K562 (cell line): ENCODE measurements around the gene TUBB4B. TPM values are rescaled to one million over a fixed set of nuclear protein-coding genes. Genes with fewer than 3 reads are reported as not detected.

Experiments
- ERF ChIP-seq: fragments of 450-650 bp; formaldehyde crosslinking; IDR thresholded peaks from 2 replicates; pipeline ENCODE4 v1.4.0; 2020; ENCODE audit warnings: mild to moderate bottlenecking, mixed read lengths
- ETV1 ChIP-seq: fragments of 450-650 bp; conservative IDR thresholded peaks from 2 replicates; pipeline ENCODE4 v1.6.1; 2016; ENCODE audit warnings: missing genetic modification characterization, control low read depth, low read depth, missing compliant biosample characterization
- EZH2 ChIP-seq: IDR thresholded peaks from 2 replicates; pipeline ENCODE4 v1.6.1; 2012; ENCODE audit warnings: low read depth, mild to moderate bottlenecking, inconsistent platforms, low read length, borderline replicate concordance
- FOXA3 ChIP-seq, 2 experiments: fragments of 450-650 bp in 1 of 2; sonication (generic) in 1 of 2; formaldehyde crosslinking; IDR thresholded peaks in 1 of 2; conservative IDR thresholded peaks in 1 of 2; 2 replicates each; pipeline versions ENCODE4 v1.4.0 to v1.8.0; 2020 to 2022; ENCODE audit warnings: mild to moderate bottlenecking in 2 of 2, missing genetic modification reagents in 1 of 2
- GABPB2 ChIP-seq: fragments of 250-450 bp; sonication (Bioruptor Pico); conservative IDR thresholded peaks from 2 replicates; pipeline ENCODE4 v1.5.1; 2021; ENCODE audit warnings: mild to moderate bottlenecking
- HNRNPLL ChIP-seq: fragments of 200-400 bp; formaldehyde crosslinking; IDR thresholded peaks from 2 replicates; pipeline ENCODE4 v1.6.1; 2017; ENCODE audit warnings: low read length, low read depth, mild to moderate bottlenecking; ENCODE audit not compliant: poor library complexity, severe bottlenecking
- NCOA1 ChIP-seq: fragments of 450-650 bp; IDR thresholded peaks from 2 replicates; pipeline ENCODE4 v1.6.1; 2016; ENCODE audit warnings: low read depth
- NCOA4 ChIP-seq: fragments of 450-650 bp; IDR thresholded peaks from 2 replicates; pipeline ENCODE4 v1.6.1; 2018; ENCODE audit warnings: mild to moderate bottlenecking; ENCODE audit not compliant: partially characterized antibody
- NFIX ChIP-seq: fragments of 250-450 bp; sonication (Bioruptor Pico); IDR thresholded peaks from 2 replicates; pipeline ENCODE4 v1.4.0; 2020; ENCODE audit warnings: low read depth, mild to moderate bottlenecking, moderate library complexity
- NFRKB ChIP-seq: fragments of 450-650 bp; IDR thresholded peaks from 2 replicates; pipeline ENCODE4 v1.6.1; 2016; ENCODE audit warnings: low read depth
- RAD21 ChIP-seq, 2 experiments: fragments of 250-450 bp in 1 of 2; fragments of 450-650 bp in 1 of 2; sonication (Bioruptor Pico) in 1 of 2; formaldehyde crosslinking in 1 of 2; IDR thresholded peaks in 1 of 2; conservative IDR thresholded peaks in 1 of 2; 2 replicates each; pipeline versions ENCODE4 v1.4.0 to v1.8.0; 2020 to 2022; ENCODE audit warnings: mild to moderate bottlenecking in 2 of 2, moderate library complexity in 1 of 2
- RAD51 ChIP-seq: fragments of 450-650 bp; IDR thresholded peaks from 2 replicates; pipeline ENCODE4 v1.7.1; 2016; ENCODE audit warnings: low read depth, mild to moderate bottlenecking, borderline replicate concordance
- RFX7 ChIP-seq: fragments of 250-450 bp; sonication (Bioruptor Pico); IDR thresholded peaks from 2 replicates; pipeline ENCODE4 v1.5.1; 2021; ENCODE audit warnings: mild to moderate bottlenecking
- RUNX1 ChIP-seq: sonication (generic); IDR thresholded peaks from 2 replicates; pipeline ENCODE4 v1.6.1; 2016; ENCODE audit warnings: antibody characterized with exemption, low read depth
- SNRNP70 ChIP-seq: fragments of 200-400 bp; formaldehyde crosslinking; optimal IDR thresholded peaks from 2 replicates; pipeline ENCODE3; 2017; ENCODE audit warnings: low read depth, low read length
- U2AF2 ChIP-seq: fragments of 200-400 bp; formaldehyde crosslinking; optimal IDR thresholded peaks from 2 replicates; pipeline ENCODE3; 2017; ENCODE audit warnings: low read depth, mild to moderate bottlenecking, low read length
- XRCC3 ChIP-seq: fragments of 450-650 bp; IDR thresholded peaks from 2 replicates; pipeline ENCODE4 v1.6.1; 2017; ENCODE audit warnings: mild to moderate bottlenecking, moderate library complexity
- ZNF165 ChIP-seq: fragments of 250-450 bp; sonication (Bioruptor Pico); IDR thresholded peaks from 2 replicates; pipeline ENCODE4 v1.4.0; 2020; ENCODE audit warnings: borderline replicate concordance
- ZNF197 ChIP-seq: fragments of 200-800 bp; sonication (Bioruptor generic); IDR thresholded peaks from 2 replicates; pipeline ENCODE4 v1.6.1; 2016; ENCODE audit warnings: low read depth, missing genetic modification characterization, missing compliant biosample characterization
- ZNF274 ChIP-seq: IDR thresholded peaks from 2 replicates; pipeline ENCODE4 v1.6.1; 2011; ENCODE audit warnings: low read depth, mild to moderate bottlenecking, low read length, moderate library complexity, borderline replicate concordance
- ZNF584 ChIP-seq: fragments of 200-800 bp; sonication (Bioruptor generic); IDR thresholded peaks from 2 replicates; pipeline ENCODE4 v1.6.1; 2016; ENCODE audit warnings: low read depth, mild to moderate bottlenecking, missing genetic modification characterization, missing compliant biosample characterization
- ZNF586 ChIP-seq: fragments of 450-650 bp; formaldehyde crosslinking; conservative IDR thresholded peaks from 2 replicates; pipeline ENCODE4 v1.4.0; 2020; ENCODE audit warnings: mild to moderate bottlenecking, moderate library complexity
- ZNF668 ChIP-seq: fragments of 250-450 bp; sonication (Bioruptor Pico); IDR thresholded peaks from 2 replicates; pipeline ENCODE4 v1.8.0; 2022; ENCODE audit warnings: mild to moderate bottlenecking, inconsistent platforms
- ZNF780A ChIP-seq: fragments of 250-450 bp; sonication (Bioruptor Pico); IDR thresholded peaks from 2 replicates; pipeline ENCODE4 v1.5.0; 2021; ENCODE audit warnings: mild to moderate bottlenecking
- polyA plus RNA-seq, 8 experiments: library from polyadenylated mRNA; depleted of rRNA in 4 of 8; stranded (reverse) in 5 of 8; unstranded in 3 of 8; fragments of >200 nt; fragmentation: Nextera tagmentation in 2 of 8; fragmentation: Illumina TruSeq in 1 of 8; extraction: Ambion mirVana in 2 of 8; extraction: Trizol in 1 of 8; gene quantifications; 2 replicates each; pipeline versions ENCODE4 v1.2.1 to v1.2.3, GENCODE V29; 2011 to 2014; ENCODE audit warnings: inconsistent platforms in 1 of 8, missing spikeins in 1 of 8
- total RNA-seq, 7 experiments: library from RNA; depleted of rRNA in 6 of 7; stranded (reverse); fragments of >200 nt in 6 of 7; fragmentation: Illumina TruSeq in 2 of 7; extraction: Trizol in 2 of 7; gene quantifications; 2 replicates each; pipeline versions ENCODE4 v1.2.1 to v1.2.3, GENCODE V29; 2011 to 2021; ENCODE audit warnings: low replicate concordance in 1 of 7
- TF ChIP-seq, protein P1 (sequence below): fragments of 250-450 bp; sonication (Bioruptor Pico); IDR thresholded peaks from 2 replicates; pipeline ENCODE4 v1.4.0; 2020; ENCODE audit warnings: mild to moderate bottlenecking, moderate library complexity, borderline replicate concordance
- TF ChIP-seq, protein P2 (sequence below): sonication (generic); formaldehyde crosslinking; IDR thresholded peaks from 2 replicates; pipeline ENCODE4 v1.8.0; 2022; ENCODE audit warnings: missing genetic modification reagents, mild to moderate bottlenecking, moderate library complexity, borderline replicate concordance

The TUBB4B gene
- total and polyA plus RNA-seq, 9 of the 15 experiments (the other 6 are each of a cell fraction or from before 2014, with no cell fraction given), result 24.1 to 443 (median 268) TPM

DNA sequence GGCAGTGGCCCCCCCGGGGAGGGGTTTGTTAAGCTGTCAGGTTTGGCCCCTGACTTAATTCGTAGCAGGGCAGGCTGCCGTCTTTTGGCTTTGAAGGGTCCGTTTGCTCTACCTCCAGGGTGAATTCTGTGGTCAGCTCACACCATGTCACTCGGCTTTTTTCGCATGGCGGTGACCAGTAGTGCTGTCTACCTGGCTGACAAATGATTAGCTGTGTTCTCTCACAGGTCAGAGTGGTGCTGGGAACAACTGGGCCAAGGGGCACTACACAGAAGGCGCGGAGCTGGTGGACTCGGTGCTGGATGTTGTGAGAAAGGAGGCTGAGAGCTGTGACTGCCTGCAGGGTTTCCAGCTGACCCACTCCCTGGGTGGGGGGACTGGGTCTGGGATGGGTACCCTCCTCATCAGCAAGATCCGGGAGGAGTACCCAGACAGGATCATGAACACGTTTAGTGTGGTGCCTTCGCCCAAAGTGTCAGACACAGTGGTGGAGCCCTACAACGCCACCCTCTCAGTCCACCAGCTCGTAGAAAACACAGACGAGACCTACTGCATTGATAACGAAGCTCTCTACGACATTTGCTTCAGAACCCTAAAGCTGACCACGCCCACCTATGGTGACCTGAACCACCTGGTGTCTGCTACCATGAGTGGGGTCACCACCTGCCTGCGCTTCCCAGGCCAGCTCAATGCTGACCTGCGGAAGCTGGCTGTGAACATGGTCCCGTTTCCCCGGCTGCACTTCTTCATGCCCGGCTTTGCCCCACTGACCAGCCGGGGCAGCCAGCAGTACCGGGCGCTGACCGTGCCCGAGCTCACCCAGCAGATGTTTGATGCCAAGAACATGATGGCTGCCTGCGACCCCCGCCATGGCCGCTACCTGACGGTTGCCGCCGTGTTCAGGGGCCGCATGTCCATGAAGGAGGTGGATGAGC, 1.4 kb downstream of the TUBB4B start (continued):
- TF ChIP-seq ZNF165 (CRISPR knock-in tag) (no peak), ETV1 (no peak), NCOA1 (no peak), EZH2 (no peak), U2AF2 (no peak), SNRNP70 (no peak), ZNF274 (no peak), GABPB2 (CRISPR knock-in tag) (no peak), RUNX1 (no peak), RFX7 (CRISPR knock-in tag) (no peak), ZNF584 (no peak), XRCC3 (no peak), HNRNPLL (peak; percentile 0), ZNF780A (CRISPR knock-in tag) (no peak), NCOA4 (no peak), NFIX (CRISPR knock-in tag) (no peak), ERF (CRISPR knock-in tag) (no peak), ZNF668 (no peak), ZNF197 (CRISPR knock-in tag) (no peak), NFRKB (no peak), ZNF586 (no peak), RAD21 (CRISPR knock-in tag; conservative IDR thresholded peaks at IDR 0.05 in 1 of 2, IDR thresholded peaks at IDR 0.05 in 1 of 2) (no peak), RAD51 (no peak), FOXA3 (CRISPR knock-in tag; conservative IDR thresholded peaks at IDR 0.05 in 1 of 2, IDR thresholded peaks at IDR 0.05 in 1 of 2) (no peak)
- TF ChIP-seq, protein P1, sequence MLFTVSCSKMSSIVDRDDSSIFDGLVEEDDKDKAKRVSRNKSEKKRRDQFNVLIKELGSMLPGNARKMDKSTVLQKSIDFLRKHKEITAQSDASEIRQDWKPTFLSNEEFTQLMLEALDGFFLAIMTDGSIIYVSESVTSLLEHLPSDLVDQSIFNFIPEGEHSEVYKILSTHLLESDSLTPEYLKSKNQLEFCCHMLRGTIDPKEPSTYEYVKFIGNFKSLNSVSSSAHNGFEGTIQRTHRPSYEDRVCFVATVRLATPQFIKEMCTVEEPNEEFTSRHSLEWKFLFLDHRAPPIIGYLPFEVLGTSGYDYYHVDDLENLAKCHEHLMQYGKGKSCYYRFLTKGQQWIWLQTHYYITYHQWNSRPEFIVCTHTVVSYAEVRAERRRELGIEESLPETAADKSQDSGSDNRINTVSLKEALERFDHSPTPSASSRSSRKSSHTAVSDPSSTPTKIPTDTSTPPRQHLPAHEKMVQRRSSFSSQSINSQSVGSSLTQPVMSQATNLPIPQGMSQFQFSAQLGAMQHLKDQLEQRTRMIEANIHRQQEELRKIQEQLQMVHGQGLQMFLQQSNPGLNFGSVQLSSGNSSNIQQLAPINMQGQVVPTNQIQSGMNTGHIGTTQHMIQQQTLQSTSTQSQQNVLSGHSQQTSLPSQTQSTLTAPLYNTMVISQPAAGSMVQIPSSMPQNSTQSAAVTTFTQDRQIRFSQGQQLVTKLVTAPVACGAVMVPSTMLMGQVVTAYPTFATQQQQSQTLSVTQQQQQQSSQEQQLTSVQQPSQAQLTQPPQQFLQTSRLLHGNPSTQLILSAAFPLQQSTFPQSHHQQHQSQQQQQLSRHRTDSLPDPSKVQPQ (CRISPR knock-in tag), result no peak
- TF ChIP-seq, protein P2, sequence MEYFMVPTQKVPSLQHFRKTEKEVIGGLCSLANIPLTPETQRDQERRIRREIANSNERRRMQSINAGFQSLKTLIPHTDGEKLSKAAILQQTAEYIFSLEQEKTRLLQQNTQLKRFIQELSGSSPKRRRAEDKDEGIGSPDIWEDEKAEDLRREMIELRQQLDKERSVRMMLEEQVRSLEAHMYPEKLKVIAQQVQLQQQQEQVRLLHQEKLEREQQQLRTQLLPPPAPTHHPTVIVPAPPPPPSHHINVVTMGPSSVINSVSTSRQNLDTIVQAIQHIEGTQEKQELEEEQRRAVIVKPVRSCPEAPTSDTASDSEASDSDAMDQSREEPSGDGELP, result 0 out of 2 replicates have a peak, but pooled peaks have one; percentile 11
